Posterior vena cava (tissue), 2 donors: ENCODE measurements around the gene KRTAP12-2. TPM values are rescaled to one million over a fixed set of nuclear protein-coding genes. Genes with fewer than 3 reads are reported as not detected.

Experiments
- DNase-seq: peaks from one replicate; pipeline ENCODE4 v3.0.0-alpha.2; 2020; ENCODE audit warnings: low spot score
- intact Hi-C, 2 donors: fragments of 100-400 bp; cut with DNase I; formaldehyde crosslinking; loops; one replicate each; pipeline versions ENCODE4 v1.14.1 to v1.14.2; 2022 to 2023
- long read RNA-seq, 2 donors: library from polyadenylated mRNA; unstranded; transcript quantifications; one replicate each; pipeline ENCODE4 v2.0.0, GENCODE V29; 2020 to 2021
- total RNA-seq, 2 donors: library from RNA; stranded (reverse); fragmentation: NEBNext Ultra II Directional; extraction: Animal tissue kit (Norgen Biotek cat#: 25700); gene quantifications; one replicate each; pipeline ENCODE4 v1.2.1, GENCODE V29; 2021
- donor health status: DM: yes; HTN: yes; CAD: no.
- donor health status: DM: yes; HTN: yes; CAD: no.

Gene KRTAP12-2, protein sequence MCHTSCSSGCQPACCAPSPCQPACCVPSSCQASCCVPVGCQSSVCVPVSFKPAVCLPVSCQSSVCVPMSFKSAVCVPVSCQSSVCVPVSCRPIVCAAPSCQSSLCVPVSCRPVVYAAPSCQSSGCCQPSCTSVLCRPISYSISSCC
- under 1 TPM in 1 of 2 donors, not detected in 1; 0.48 TPM for total RNA-seq
- long read RNA-seq, donor 1, result 0 reads
- long read RNA-seq, donor 2, result 0 reads

DNA sequence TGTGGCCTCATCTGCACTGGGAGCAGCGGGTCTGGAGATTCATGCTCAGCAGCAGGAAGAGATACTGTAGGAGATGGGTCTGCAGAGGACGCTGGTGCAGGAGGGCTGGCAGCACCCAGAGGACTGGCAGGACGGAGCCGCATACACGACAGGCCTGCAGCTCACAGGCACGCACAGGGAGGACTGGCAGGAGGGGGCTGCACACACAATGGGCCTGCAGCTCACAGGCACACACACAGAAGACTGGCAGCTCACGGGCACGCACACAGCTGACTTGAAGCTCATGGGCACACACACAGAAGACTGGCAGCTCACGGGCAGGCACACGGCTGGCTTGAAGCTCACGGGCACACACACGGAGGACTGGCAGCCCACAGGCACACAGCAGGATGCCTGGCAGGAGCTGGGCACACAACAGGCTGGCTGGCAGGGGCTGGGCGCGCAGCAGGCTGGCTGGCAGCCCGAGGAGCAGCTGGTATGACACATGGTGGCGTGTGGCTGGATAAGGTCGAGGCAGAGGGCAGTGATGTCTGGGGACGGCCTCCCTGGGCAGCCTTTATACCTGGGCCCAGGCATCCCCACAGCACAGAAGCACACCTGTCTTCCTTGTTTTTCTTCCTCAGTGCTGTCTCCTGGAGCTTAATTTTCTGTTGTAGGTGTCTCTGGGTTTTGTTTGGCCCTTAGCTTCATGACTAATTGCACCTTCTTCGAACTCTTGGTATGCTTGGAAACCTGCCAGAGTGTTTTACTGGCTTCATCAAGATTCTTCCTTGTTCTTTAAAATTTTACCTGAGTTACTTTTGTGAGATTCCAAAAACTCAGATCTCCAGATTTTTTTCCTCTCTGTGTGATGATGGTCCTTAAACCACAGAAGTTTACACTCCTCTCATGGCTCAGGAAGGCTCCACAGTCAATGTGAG, at the start of gene KRTAP12-2:
TSS of gene KRTAP12-2 (minus strand) at position 527 of the 920 bp plus-strand sequence. CDS start at position 486, 41 bp downstream.
- intact Hi-C loops, result no loop called here
- DNase-seq, result no peak

DNA sequence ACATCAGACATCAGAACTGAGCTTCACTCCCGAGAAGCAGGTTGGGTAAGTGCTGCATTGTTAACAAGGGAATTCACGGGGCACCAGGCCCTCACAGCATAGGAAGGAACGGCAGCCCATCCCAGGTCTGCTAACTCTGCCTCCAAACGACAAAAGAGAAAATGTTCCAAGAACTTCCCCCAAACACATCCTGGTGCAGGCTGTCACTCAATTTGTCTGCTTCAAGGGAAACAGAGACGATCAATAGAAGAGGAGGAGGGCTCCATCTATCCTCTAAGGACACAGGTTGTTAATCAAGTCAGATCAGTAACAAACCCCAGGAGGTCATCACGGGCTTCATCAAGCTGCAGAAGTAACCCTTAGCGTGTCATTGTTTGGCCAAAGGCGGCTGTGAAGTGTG, 48.2 kb upstream of the KRTAP12-2 start:
- intact Hi-C loops, result no loop called here

DNA sequence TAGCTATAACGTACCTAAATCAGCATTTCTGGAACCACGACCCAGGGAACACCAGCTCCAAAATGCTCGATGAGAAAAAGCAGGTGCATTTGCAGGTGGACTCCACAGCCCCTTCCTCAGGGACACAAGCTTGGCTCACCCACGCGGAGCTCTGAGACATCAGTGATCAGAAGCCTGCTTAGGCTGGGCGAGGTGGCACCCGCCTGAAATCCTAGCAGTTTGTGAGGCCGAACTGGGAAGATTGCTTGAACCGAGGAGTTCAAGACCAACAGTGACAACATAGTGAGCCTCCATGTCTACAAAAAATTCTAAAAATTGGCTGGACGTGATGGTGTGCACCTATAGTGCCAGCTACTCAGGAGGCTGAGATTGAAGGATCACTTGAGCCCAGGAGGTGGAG, 47.1 kb upstream of the KRTAP12-2 start:
- intact Hi-C loops, result no loop called here
- DNase-seq, result peak; percentile 35

More for the DNA sequence above, 48.2 kb upstream of the KRTAP12-2 start:
- no peak for DNase-seq

DNA sequence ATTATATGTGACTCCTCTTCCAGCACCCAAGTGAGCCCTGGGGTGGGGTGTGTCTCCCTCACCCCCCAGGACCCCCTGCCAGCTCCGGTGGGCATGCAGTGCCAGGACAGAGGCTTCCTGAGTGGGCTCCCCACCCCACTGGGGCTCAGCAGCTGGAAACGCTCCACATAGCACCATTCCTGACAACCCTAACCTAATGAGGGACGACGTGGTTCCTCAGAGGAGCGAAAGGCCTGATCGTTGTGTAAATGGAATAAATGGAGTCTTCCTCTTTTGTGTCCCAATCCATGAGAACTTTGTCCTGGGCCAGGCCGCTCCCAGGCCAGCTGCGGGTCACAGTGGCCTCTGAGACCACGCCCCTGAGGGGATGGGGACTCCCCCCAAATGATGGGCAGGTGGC, 46.4 kb upstream of the KRTAP12-2 start:
- intact Hi-C loops, result no loop called here
- DNase-seq, result peak; percentile 57

DNA sequence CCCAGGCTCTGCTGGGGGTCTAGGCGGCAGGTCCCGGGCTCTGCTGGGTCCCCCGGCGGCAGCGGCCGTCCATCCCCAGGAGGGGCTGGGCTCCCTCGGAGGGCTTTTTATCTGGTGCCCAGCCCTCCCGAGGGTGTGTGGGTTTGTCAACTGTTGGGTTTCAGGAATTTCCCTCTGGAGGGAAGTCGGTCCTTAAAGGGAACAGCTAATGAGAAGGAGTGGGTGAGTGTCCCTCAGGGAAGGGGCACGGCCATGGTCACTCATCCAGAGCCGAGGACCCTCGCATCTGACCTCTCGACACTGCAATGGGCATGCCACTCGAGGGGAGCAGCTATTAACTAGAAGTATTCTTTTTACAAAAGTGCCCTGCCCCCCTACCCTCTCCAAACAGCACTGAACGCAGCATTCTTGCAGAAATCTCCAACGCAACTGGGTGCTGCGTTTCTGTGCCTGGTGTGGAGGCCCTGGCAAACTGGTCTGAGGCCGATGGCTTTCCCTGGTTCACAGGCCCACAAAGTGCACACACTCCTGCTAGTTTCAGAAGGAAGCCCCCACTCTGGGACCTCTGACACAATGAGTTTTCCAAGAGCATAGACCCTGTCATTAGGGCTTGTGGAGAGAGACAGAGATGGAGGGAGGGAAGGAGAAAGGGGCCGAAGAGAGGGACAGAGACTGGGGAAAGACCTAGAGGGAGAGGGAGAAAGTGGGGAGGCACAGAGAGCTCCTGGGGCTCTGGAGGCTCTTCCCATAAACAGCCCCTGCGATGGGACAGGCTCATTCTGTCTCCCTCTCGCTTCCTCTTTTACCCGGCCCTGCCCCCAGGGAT, 45.7 kb upstream of the KRTAP12-2 start:
- DNase-seq, result peak; percentile 22
- intact Hi-C loops, result no loop called here

DNA sequence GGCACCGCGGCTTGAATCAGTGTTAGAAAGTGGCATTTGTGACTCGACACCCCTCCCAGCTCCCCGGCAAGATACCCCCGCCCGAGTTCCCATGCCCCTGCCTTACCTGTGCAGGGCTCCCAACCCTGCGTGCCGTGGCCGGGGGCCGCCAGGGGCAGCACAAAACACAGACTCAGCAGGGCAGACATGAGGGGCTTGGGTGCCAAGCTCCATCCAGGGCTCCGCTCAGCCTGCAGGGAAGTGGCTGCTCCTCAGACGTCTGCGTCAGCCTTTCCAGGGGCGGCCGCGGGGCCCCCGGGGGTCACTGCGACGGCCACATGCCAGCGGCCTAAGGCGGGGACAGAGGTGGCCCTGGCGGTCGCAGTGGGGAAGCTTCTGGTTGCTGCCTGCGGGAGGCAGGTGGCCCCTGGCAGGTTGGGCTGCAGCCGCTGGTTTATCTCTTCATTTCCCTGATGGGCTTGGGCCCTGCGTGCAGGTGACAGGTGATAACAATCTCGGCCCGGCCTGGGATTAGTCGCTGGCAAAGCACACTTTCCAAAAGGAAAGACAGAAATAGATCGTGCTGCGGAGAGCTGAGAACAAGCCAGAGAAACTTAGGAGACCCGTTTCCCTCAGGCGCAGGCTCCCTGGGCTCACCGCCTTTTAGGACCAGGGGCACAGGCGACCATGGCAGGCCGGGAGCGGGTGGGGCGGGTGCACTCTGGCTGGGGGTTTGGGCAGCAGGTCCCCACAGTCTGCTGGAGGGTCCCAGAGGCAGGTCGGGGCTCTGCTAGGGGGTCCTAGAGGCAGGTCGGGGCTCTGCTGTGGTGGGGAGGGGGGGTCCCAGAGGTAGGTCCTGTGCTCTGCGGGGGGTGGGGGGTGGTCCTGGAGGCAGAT, 44.8 kb upstream of the KRTAP12-2 start, which contains the start of gene TSPEAR:
TSS of gene TSPEAR (minus strand) at position 246 of the 876 bp plus-strand sequence. CDS start at position 188, 58 bp downstream.
- intact Hi-C loops, result no loop called here
- DNase-seq, result peak; percentile 67

DNA sequence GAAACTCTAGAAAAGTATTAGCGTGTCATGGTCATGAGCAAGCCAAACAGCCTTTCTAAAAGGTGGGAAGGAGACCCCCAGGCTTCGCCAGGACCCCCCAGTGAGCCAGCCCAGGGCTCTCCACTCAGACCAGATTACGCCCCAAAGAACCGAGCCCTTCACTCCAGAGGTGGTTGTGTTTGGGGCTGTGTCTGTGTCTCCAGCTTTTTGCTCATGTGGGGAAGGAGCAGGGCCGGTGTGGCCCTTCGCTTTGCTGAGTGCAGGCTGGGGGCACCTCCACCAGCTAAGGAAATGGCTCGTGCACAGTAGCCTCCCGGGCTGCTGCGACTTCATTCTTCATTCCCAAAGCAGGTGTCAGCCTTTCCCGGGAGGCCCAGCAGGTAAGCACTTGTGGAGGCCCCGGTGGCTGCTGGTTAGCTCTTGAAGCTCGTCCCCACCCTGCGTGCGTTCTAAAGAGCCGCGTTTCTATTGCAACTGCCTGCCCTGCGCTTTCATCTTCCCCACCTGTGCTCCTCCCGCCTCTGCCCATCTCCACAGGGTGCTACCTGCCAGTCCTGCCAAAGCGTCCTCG, 44.1 kb upstream of the KRTAP12-2 start:
- DNase-seq, result peak; percentile 54
- intact Hi-C loops, result no loop called here

DNA sequence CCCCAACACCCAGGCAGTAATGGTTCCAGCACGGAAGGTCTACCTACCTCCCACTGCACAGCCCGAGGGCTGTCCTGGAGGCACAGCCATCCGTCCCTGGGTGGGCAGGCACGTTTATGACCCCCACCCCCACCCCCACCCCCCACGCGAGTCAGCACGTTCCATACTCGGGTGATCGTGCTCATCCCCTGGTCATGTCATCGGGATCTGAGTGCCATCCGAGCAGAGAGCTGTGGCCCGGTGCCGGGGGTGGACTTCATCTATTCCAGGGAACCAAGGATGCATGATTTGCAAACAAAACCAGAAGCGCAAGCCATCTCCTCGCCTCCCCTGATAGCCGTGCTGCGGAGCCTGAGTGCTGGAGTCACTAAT, 43.6 kb upstream of the KRTAP12-2 start:
- intact Hi-C loops, result no loop called here
- peak; percentile 64 for DNase-seq

DNA sequence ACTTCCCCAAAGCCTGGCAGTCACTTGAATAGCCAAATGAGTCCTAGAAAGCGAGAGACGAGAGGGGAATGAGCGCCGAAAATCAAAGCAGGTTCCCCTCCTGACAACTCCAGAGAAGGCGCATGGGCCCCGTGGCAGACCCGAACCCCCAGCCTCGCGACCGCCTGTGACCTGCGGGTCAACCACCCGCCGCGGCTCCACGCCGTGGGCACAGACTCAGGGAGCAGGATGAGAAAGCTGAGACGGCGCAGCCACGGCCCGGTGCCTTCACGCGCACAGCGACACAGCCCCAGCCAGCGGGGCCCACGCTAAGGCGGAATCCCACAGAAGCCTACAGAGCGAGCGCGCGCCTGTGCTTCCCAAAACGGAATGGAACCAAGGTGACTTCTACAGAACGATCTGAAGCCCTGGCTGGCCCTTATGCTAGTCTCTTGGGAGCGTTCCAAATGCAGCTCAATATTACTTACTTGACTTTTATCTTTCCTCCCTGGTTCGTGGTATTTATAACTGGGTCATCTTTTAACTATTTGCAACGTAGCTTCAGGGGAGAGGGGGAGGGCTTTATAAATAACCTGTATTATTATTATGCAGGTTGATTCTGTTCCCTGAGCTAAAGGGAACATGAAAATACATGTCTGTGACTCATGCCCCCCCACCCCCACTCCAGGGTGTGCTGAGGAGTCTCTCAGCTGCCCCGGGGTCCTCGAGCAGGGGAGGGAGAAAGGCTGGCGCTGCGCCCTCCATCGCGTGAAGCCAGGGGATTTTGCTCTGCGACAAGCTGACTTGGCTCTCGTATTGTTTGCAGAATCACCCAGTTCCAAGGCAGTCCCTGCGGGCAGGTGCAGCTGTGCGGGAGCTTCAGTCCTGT, 42.9 kb upstream of the KRTAP12-2 start:
- intact Hi-C loops, result loop anchor here in 1 of 2 donors (1.0 kb wide), 1 partner anchor 27 kb away; the partner anchor contains the start of gene KRTAP12-1
- peak; percentile 78 for DNase-seq

DNA sequence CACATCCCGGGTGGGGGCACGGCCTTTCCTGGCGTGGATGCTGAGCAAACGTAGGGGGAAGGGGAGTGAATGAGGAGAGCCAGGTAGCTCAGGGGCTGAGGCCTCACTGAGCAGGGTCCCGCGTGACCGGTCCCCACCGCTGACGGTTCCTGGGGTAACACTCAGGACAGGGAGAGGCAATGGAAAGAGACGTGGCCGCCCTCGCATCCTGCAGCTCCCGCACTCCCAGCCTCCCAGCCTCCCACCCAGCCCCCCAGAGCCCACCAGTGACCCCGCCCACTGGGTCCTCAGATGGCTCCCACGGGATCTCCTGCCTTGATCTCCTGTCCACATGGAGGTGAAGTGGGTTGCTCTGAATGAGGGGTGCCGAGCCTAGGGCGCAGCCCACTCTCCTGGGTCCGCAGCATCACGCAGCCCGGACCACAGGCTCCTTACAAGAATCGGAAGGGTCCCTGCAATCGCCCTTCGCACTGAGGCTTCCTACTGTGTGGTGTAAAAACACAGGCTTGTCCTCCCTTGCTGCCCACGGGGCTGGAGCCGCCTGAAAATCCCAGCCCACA, 42.2 kb upstream of the KRTAP12-2 start:
- intact Hi-C loops, result loop anchor here in 1 of 2 donors (1.0 kb wide), 1 partner anchor 27 kb away; the partner anchor contains the start of gene KRTAP12-1
- DNase-seq, result peak; percentile 51

DNA sequence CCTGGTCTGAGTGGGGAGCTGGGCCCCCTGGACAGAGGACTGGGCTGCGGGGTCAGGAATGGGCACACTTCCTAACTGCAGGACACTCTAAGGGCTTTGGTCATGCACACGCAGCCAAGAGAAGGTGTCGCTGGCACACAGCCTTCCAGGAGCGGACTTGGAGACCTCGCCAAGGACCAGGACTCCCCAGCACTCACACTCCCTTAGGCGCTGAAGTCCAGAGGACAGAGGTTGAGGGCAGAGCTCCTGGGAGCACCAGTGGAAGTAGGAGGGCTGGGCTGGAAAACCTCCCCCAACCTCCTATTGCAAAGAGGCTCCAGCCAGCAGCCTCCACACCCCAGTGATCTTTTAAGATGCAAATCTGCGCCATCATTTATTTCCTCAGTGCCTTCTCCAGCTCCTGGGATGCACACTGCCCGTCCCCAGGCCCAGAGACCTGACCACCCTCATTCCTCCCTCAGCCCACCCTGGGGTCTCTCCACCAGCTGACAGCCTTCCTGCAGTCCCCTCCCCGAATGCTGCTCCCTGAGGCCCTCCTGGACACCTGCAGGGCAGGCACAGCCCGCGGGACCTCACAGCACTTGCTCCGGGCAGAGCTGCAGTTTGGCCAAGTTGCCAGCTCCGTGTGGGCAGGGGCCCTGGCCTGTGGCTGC, 41.6 kb upstream of the KRTAP12-2 start:
- DNase-seq, result peak; percentile 47
- intact Hi-C loops, result no loop called here

DNA sequence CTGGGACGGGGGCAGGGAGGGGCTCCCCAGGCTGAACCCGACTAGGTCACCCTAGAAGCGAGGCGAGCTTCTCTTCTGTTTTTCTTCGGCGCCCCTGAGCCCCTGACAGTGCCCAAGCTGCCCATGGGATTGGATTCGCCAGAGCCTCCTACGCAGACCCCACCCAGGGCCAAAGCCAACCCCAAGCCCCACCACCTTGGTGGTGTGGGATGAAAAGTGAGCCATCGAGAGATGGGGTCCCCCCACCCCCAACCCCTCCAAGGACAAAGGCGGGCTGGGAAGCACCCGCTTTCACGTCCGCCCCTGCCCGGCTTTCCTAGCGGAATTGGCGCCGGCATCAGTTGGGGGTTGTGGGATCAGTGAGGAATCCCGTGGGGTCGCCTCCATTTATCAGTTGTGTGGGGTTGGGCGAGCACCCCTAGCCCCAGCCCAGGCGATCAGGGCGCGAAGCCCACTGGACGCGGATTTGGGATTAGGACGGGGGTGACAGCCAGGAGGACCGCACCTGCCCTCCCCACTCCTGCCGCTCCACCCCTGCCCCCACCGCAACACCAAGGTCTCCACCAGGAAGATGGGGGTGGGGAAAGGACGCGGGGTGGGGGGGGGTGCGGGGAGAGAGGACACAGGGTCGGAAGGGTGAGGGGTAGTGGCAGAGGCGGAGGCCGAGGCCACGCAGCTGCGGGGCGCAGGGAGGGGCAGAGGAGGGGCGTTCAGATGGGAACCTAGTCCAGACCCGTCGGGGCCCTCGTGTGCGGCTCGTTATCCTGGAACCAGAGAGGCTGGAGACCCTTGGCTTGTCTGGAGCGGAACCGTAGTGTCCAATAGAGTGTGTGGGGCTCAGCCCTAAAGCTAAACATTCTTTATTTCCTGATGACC, 40.2 kb upstream of the KRTAP12-2 start:
- peak; percentile 64 for DNase-seq
- intact Hi-C loops, result no loop called here

DNA sequence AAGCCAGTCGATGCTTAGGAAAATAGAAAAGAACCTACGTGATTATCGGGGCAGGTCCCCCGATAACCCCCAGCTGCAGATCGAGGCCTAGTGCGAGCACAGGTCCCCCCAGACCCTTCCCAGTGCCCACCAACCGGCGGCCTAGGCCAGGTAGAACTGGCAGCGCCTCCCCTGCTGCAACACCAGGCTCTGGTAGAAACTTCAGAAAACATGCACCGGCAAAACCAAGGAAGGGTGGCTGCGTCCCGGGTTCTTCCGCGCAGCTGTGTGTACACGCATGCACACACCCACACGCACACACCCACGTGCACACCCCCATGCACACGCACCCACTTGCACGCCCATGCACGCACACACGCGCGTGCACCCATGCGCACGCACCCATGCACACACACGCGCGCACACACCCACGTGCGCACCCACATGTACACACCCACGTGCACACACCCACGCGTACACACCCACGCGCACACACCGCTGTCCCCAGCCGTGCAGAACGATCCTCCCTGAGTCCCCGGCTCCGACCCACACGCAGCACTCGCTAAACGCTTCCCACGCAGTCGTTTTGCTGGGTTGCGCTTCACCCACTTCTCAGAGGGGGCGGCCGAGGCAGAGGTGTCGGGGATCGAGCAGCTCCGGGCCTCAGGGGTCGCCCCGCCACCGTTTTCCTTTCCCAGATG, 39.4 kb upstream of the KRTAP12-2 start:
- DNase-seq, result peak; percentile 76

DNA sequence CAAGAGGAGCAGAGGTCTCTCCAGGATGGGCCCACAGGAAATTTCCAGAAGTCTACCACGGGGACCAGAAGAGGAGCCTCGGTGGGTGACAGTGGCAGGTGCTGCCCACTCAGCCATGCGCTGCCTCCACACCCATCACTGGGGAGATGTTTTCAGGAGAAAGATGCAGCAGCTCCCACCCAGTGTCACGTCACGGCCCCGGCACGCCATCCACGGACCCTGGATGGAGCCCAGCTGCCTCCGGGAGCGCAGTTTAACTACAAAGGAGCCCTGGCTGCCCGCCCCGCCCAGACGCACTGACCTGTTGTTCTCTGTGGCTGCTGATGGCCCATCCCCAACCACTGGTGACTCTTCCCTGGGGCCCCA, 37.9 kb upstream of the KRTAP12-2 start:
- intact Hi-C loops, result no loop called here
- DNase-seq, result peak; percentile 35

More for the DNA sequence above, 39.4 kb upstream of the KRTAP12-2 start:
- intact Hi-C loops, result no loop called here
